ENCODE measurements around the gene HNRNPH2. TPM values are rescaled to one million over a fixed set of nuclear protein-coding genes. Genes with fewer than 3 reads are reported as not detected.

HNRNPH2 gene
- total and polyA plus RNA-seq, 8 donors: 66.2 to 107 (median 99.2) TPM

GRCh38 chrX:101407167-101407747, 765 bp upstream of the HNRNPH2 start:
- ATAC-seq (peak; percentile 5), DNase-seq (peak in 2 of 4 donors; percentile 24 to 32)
- Histone ChIP-seq H3K27ac (peak overlapping the region; percentile 93 to 95), H3K4me3 (peak overlapping the region; percentile 40 to 56), H3K36me3 (peaks cover 0 to 12% of the 10 kb centered on the region in 2 donors), H3K9me3 (no peaks in the 10 kb centered on the region), H3K4me1 (peaks cover 3 to 18% of the 10 kb centered on the region in 2 donors), H3K27me3 (no peaks in the 10 kb centered on the region)
- intact Hi-C loops (cut with DNase I): no loop called here
- no peak for TF ChIP-seq CTCF (IDR thresholded peaks at IDR 0.05)

- intact Hi-C loops (cut with DNase I): no loop called here
- peaks cover 0 to 17% of the 10 kb centered on the region in 2 donors for H3K36me3 ChIP-seq
- H3K9me3 ChIP-seq: no peaks in the 10 kb centered on the region
- H3K4me1 ChIP-seq: peaks cover 3 to 18% of the 10 kb centered on the region in 2 donors
- peak; percentile 34 for ATAC-seq
- no peak for TF ChIP-seq CTCF (IDR thresholded peaks at IDR 0.05)
- H3K4me3 ChIP-seq: peak overlapping the region; percentile 31 to 56
- H3K27ac ChIP-seq: peak overlapping the region; percentile 93 to 95
- DNase-seq: no peak
- no peaks in the 10 kb centered on the region for H3K27me3 ChIP-seq
Measured at GRCh38 chrX:101408532-101408841, 465 bp downstream of the HNRNPH2 start.

GRCh38 chrX:101409043-101409442, 1.0 kb downstream of the HNRNPH2 start:
- no peak for DNase-seq
- no peaks in the 10 kb centered on the region for H3K9me3 ChIP-seq
- H3K4me3 ChIP-seq: peak overlapping the region; percentile 31 to 56
- intact Hi-C loops (cut with DNase I): no loop called here
- no peak for TF ChIP-seq CTCF (IDR thresholded peaks at IDR 0.05)
- no peaks in the 10 kb centered on the region for H3K27me3 ChIP-seq
- peak; percentile 40 for ATAC-seq
- H3K4me1 ChIP-seq: peaks cover 3 to 18% of the 10 kb centered on the region in 2 donors
- H3K36me3 ChIP-seq: peaks cover 0 to 14% of the 10 kb centered on the region in 2 donors
- H3K27ac ChIP-seq: peak overlapping the region; percentile 93 to 95

GRCh38 chrX:101410461-101410860, 2.4 kb downstream of the HNRNPH2 start:
- intact Hi-C loops (cut with DNase I): no loop called here

GRCh38 chrX:101411984-101412383, 4.0 kb downstream of the HNRNPH2 start:
- intact Hi-C loops (cut with DNase I): no loop called here
- no peak for TF ChIP-seq CTCF (IDR thresholded peaks at IDR 0.05)

More at GRCh38 chrX:101410461-101410860, 2.4 kb downstream of the HNRNPH2 start:
- ATAC-seq (no peak), DNase-seq (no peak)
- peak overlapping the region in 1 of 2 donors; percentile 56 for H3K4me3 ChIP-seq
- H3K36me3 ChIP-seq: peaks cover 0 to 14% of the 10 kb centered on the region in 2 donors
- no peaks in the 10 kb centered on the region for H3K9me3 ChIP-seq
- H3K4me1 ChIP-seq: peaks cover 3 to 18% of the 10 kb centered on the region in 2 donors
- H3K27me3 ChIP-seq: no peaks in the 10 kb centered on the region
- no peak for TF ChIP-seq CTCF (IDR thresholded peaks at IDR 0.05)
- H3K27ac ChIP-seq: no peak overlapping the region

More at GRCh38 chrX:101411984-101412383, 4.0 kb downstream of the HNRNPH2 start:
- no peaks in the 10 kb centered on the region for H3K9me3 ChIP-seq
- H3K27ac ChIP-seq: no peak overlapping the region
- H3K27me3 ChIP-seq: no peaks in the 10 kb centered on the region
- peaks cover 6 to 14% of the 10 kb centered on the region in 2 donors for H3K4me1 ChIP-seq
- no peak for DNase-seq
- no peak overlapping the region for H3K4me3 ChIP-seq
- peaks cover 0 to 14% of the 10 kb centered on the region in 2 donors for H3K36me3 ChIP-seq
- no peak for ATAC-seq

Data from left lung (tissue), 10 donors.